H1 (cell line): ENCODE measurements around the gene MAML3. TPM values are rescaled to one million over a fixed set of nuclear protein-coding genes. Genes with fewer than 3 reads are reported as not detected.

Experiments
- CTCF ChIA-PET: fragments of 300-600 bp; sonication (Branson Sonifier 250); formaldehyde crosslinking; loops from one replicate; lab custom pipeline; 2021; ENCODE audit not compliant: partially characterized antibody; lab: Charles Lee
- POLR2A ChIA-PET: fragments of 300-600 bp; sonication (Branson Sonifier 250); formaldehyde crosslinking; loops from one replicate; lab custom pipeline; 2021; ENCODE audit warnings: inconsistent platforms; ENCODE audit not compliant: partially characterized antibody; lab: Charles Lee
- DNase-seq, 2 experiments: peaks; one replicate each; pipeline versions ENCODE4 v3.0.0 to v3.0.0-alpha.2; 2010 to 2022; ENCODE audit warnings: low spot score in 2 of 2, low read depth in 1 of 2, mixed read lengths in 1 of 2
- FAIRE-seq: peaks from 2 replicates; lab custom pipeline; 2011; peaks lifted over from hg19 to GRCh38; lab: Jason Lieb, UNC
- H2AFZ ChIP-seq: 2 replicates; pipeline ENCODE4 v1.8.1; 2012; ENCODE audit warnings: low read length, inconsistent platforms
- H2AK5ac ChIP-seq: 2 replicates; pipeline ENCODE4 v1.6.1; 2013; ENCODE audit warnings: low read depth, low read length
- H2BK120ac ChIP-seq: replicated peaks from 2 replicates; pipeline ENCODE3; 2013; ENCODE audit warnings: low read depth, low read length, inconsistent platforms
- H2BK12ac ChIP-seq: 2 replicates; pipeline ENCODE4 v1.6.1; 2013; ENCODE audit warnings: low read depth, low read length
- H2BK15ac ChIP-seq: 2 replicates; pipeline ENCODE4 v1.6.1; 2013; ENCODE audit warnings: low read length
- H2BK20ac ChIP-seq: 2 replicates; pipeline ENCODE4 v1.6.1; 2013; ENCODE audit warnings: low read length
- H2BK5ac ChIP-seq: 2 replicates; pipeline ENCODE4 v1.6.1; 2013; ENCODE audit warnings: low read depth, low read length
- H3K14ac ChIP-seq: 2 replicates; pipeline ENCODE4 v1.6.1; 2013; ENCODE audit warnings: inconsistent platforms; ENCODE audit not compliant: insufficient read length
- H3K18ac ChIP-seq: 2 replicates; pipeline ENCODE4 v1.6.1; 2013; ENCODE audit warnings: low read length; ENCODE audit errors: extremely low read depth
- H3K23ac ChIP-seq: 2 replicates; pipeline ENCODE4 v1.6.1; 2013; ENCODE audit warnings: inconsistent platforms; ENCODE audit not compliant: insufficient read length
- H3K23me2 ChIP-seq: 2 replicates; pipeline ENCODE4 v1.6.1; 2013; ENCODE audit warnings: low read depth, low read length
- H3K27ac ChIP-seq: 2 replicates; pipeline ENCODE4 v1.6.1; 2011; ENCODE audit warnings: low read depth, low read length, inconsistent platforms
- H3K27me3 ChIP-seq, 4 experiments: replicated peaks in 1 of 4; 1 replicate in 1 of 4; 2 replicates in 3 of 4; pipeline versions ENCODE4 v1.6.1 to v1.8.1; 2011 to 2013; ENCODE audit warnings: low read length in 3 of 4, mild to moderate bottlenecking in 3 of 4, inconsistent platforms in 2 of 4, mixed read lengths in 2 of 4, moderate library complexity in 1 of 4; ENCODE audit not compliant: control insufficient read depth in 3 of 4, insufficient read depth in 3 of 4; ENCODE audit errors: extremely low read depth in 1 of 4
- H3K36me3 ChIP-seq, 4 experiments: 2 replicates each; pipeline versions ENCODE4 v1.6.1 to v1.8.1; 2011 to 2013; ENCODE audit warnings: mild to moderate bottlenecking in 4 of 4, low read length in 3 of 4, moderate library complexity in 2 of 4, control low read depth in 1 of 4, inconsistent platforms in 1 of 4; ENCODE audit not compliant: insufficient read depth in 4 of 4, control insufficient read depth in 2 of 4
- H3K4ac ChIP-seq: replicated peaks from 2 replicates; pipeline ENCODE3; 2013; ENCODE audit warnings: low read length, low read depth, mixed read lengths, inconsistent platforms; ENCODE audit not compliant: insufficient read length
- H3K4me1 ChIP-seq, 4 experiments: replicated peaks in 1 of 4; 1 replicate in 1 of 4; 2 replicates in 3 of 4; pipeline versions ENCODE4 v1.6.1 to v1.8.1; 2011 to 2013; ENCODE audit warnings: low read length in 3 of 4, inconsistent platforms in 2 of 4, mixed read lengths in 1 of 4; ENCODE audit not compliant: insufficient read depth in 4 of 4, control insufficient read depth in 3 of 4
- H3K4me2 ChIP-seq, 2 experiments: 2 replicates each; pipeline versions ENCODE4 v1.6.1 to v1.8.1; 2011 to 2013; ENCODE audit warnings: low read depth in 2 of 2, low read length in 2 of 2, control low read depth in 1 of 2, inconsistent platforms in 1 of 2, mild to moderate bottlenecking in 1 of 2; ENCODE audit not compliant: insufficient read depth in 1 of 2
- H3K4me3 ChIP-seq, 4 experiments: fragments of 200-600, 300-600 bp in 1 of 4; sonication (generic), shearing (Covaris generic), sonication (Bioruptor Twin) in 1 of 4; 2 replicates each; pipeline versions ENCODE4 v1.5.1 to v1.8.1; 2011 to 2016; ENCODE audit warnings: low read length in 4 of 4, low read depth in 3 of 4, control low read depth in 2 of 4, inconsistent platforms in 2 of 4, mild to moderate bottlenecking in 2 of 4, mixed read lengths in 1 of 4, moderate library complexity in 1 of 4; ENCODE audit not compliant: insufficient read depth in 2 of 4; ENCODE audit errors: extremely low read depth in 1 of 4
- H3K56ac ChIP-seq: replicated peaks from 2 replicates; pipeline ENCODE3; 2013; ENCODE audit warnings: low read depth, mild to moderate bottlenecking, mixed read lengths, low read length, inconsistent platforms; ENCODE audit not compliant: insufficient read length
- H3K79me1 ChIP-seq: 2 replicates; pipeline ENCODE4 v1.6.1; 2013; ENCODE audit warnings: low read depth, low read length, control low read depth
- H3K79me2 ChIP-seq, 2 experiments: 2 replicates each; pipeline versions ENCODE4 v1.6.1 to v1.8.1; 2012 to 2013; ENCODE audit warnings: low read length in 2 of 2, mild to moderate bottlenecking in 2 of 2, inconsistent platforms in 1 of 2; ENCODE audit not compliant: insufficient read depth in 2 of 2, control insufficient read depth in 1 of 2
- H3K9ac ChIP-seq, 4 experiments: replicated peaks in 1 of 4; 1 replicate in 1 of 4; 2 replicates in 3 of 4; pipeline versions ENCODE4 v1.6.1 to v1.8.1; 2011 to 2013; ENCODE audit warnings: low read depth in 3 of 4, low read length in 3 of 4, control low read depth in 2 of 4, mild to moderate bottlenecking in 2 of 4, moderate library complexity in 2 of 4, inconsistent platforms in 1 of 4; ENCODE audit errors: extremely low read depth in 1 of 4
- H3K9me3 ChIP-seq, 2 experiments: 2 replicates each; pipeline versions ENCODE4 v1.6.1 to v1.8.1; 2012 to 2013; ENCODE audit warnings: mild to moderate bottlenecking in 2 of 2, moderate library complexity in 2 of 2, control low read depth in 1 of 2, inconsistent platforms in 1 of 2, low read depth in 1 of 2, low read length in 1 of 2, mixed read lengths in 1 of 2; ENCODE audit not compliant: insufficient read depth in 2 of 2
- H4K20me1 ChIP-seq, 2 experiments: replicated peaks in 1 of 2; 2 replicates each; pipeline versions ENCODE3 to v1.8.1; 2011 to 2013; ENCODE audit warnings: inconsistent platforms in 2 of 2, low read length in 2 of 2, mild to moderate bottlenecking in 1 of 2; ENCODE audit not compliant: insufficient read depth in 2 of 2, control insufficient read depth in 1 of 2
- H4K5ac ChIP-seq: 2 replicates; pipeline ENCODE4 v1.6.1; 2013; ENCODE audit warnings: low read length, low read depth, mixed read lengths, inconsistent platforms; ENCODE audit not compliant: insufficient read length
- H4K8ac ChIP-seq: 2 replicates; pipeline ENCODE4 v1.8.0; 2013; ENCODE audit warnings: mild to moderate bottlenecking, moderate library complexity, low read length, inconsistent platforms; ENCODE audit not compliant: insufficient read depth; ENCODE audit errors: extremely low read depth
- H4K91ac ChIP-seq: replicated peaks from 2 replicates; pipeline ENCODE3; 2013; ENCODE audit warnings: low read length, mixed read lengths, inconsistent platforms; ENCODE audit not compliant: insufficient read length
- ASH2L ChIP-seq: fragments of 200-600, 300-600 bp; sonication (generic); IDR thresholded peaks from one replicate; pipeline ENCODE4 v1.7.1; 2017; ENCODE audit warnings: low read length
- USF2 ChIP-seq: IDR thresholded peaks from 2 replicates; pipeline ENCODE4 v1.6.1; 2011; ENCODE audit warnings: low read length, improper control_type of control experiment
- polyA plus RNA-seq, 7 experiments: library from polyadenylated mRNA; depleted of rRNA in 3 of 7; stranded (reverse) in 5 of 7; unstranded in 2 of 7; fragments of >200 nt in 5 of 7; fragments of 200-250 nt in 2 of 7; gene quantifications; 1 replicate in 5 of 7; 2 replicates in 1 of 7; 4 replicates in 1 of 7; pipeline versions ENCODE4 v1.2.1 to v1.2.3, GENCODE V29; 2011 to 2013; ENCODE audit warnings: missing spikeins in 2 of 7, mixed read lengths in 2 of 7
- total RNA-seq: library from RNA; stranded (reverse); fragmentation: NEBNext Ultra II Directional; extraction: Animal tissue kit (Norgen Biotek cat#: 25700); gene quantifications from 2 replicates; pipeline ENCODE4 v1.2.1, GENCODE V29; 2021

MAML3 gene
- total and polyA plus RNA-seq, 2 of the 8 experiments (the other 6 are each of a cell fraction or from before 2014, with no cell fraction given), result 2.1 to 5.7 TPM

GRCh38 chr4:139799615-139800014 lies 354.4 kb downstream of the MAML3 start:
- no peak overlapping the region for H3K23ac ChIP-seq
- H4K91ac ChIP-seq, result no peak overlapping the region
- H2AK5ac ChIP-seq, result no peak overlapping the region
- no peaks in the 10 kb centered on the region; a peak in 1 of 4 replicates for H3K9me3 ChIP-seq
- H2BK5ac ChIP-seq, result no peak overlapping the region
- no peaks in the 10 kb centered on the region for H3K23me2 ChIP-seq
- H2BK120ac ChIP-seq, result no peak overlapping the region
- CTCF ChIA-PET, result interaction anchor here (0.8 to 2.0 kb wide), 3 partner anchors 8 to 18 kb away, joined by 3 to 6 read pairs (median 5); no protein-coding TSS in a partner anchor
- no peak overlapping the region for H2BK20ac ChIP-seq
- no peak overlapping the region for H3K56ac ChIP-seq
- peaks cover 0 to 4% (median 1%) of the 10 kb centered on the region in 4 experiments; a peak in 1 of 7 replicates for H3K4me1 ChIP-seq
- H4K20me1 ChIP-seq, result no peaks in the 10 kb centered on the region
- H3K4me3 ChIP-seq, result no peak overlapping the region
- H4K8ac ChIP-seq, result no peak overlapping the region
- no peaks in the 10 kb centered on the region for H3K36me3 ChIP-seq
- H2AFZ ChIP-seq, result no peak overlapping the region
- no peak overlapping the region for H3K4me2 ChIP-seq
- H3K4ac ChIP-seq, result no peak overlapping the region
- H2BK12ac ChIP-seq, result no peak overlapping the region
- H3K18ac ChIP-seq, result no peak overlapping the region
- POLR2A ChIA-PET, result interaction anchor here (1.2 kb wide), 1 partner anchor 26 kb away, joined by 3 read pairs; no protein-coding TSS in a partner anchor
- no peak overlapping the region for H4K5ac ChIP-seq
- no peaks in the 10 kb centered on the region for H3K79me2 ChIP-seq
- no peak overlapping the region for H3K14ac ChIP-seq
- H3K27me3 ChIP-seq, result no peaks in the 10 kb centered on the region
- no peak overlapping the region for H3K27ac ChIP-seq
- TF ChIP-seq USF2 (no peak), ASH2L (no peak)
- FAIRE-seq (no peak), DNase-seq (no peak)
- H3K79me1 ChIP-seq, result no peaks in the 10 kb centered on the region
- H3K9ac ChIP-seq, result no peak overlapping the region
- H2BK15ac ChIP-seq, result no peak overlapping the region
